Loucy (cell line): ENCODE measurements around the gene MED4.
A peak's percentile ranks its signal among the peaks of the same experiment; 100 is the strongest.

Source experiments
- CTCF ChIP-seq: fragments of 200-600 bp; sonication (generic); conservative IDR thresholded peaks from 2 replicates; pipeline ENCODE4 v1.5.1; 2014; ENCODE audit warnings: mild to moderate bottlenecking, antibody characterized with exemption, low read length
- EZH2phosphoT487 ChIP-seq: fragments of 200-600 bp; IDR thresholded peaks from 2 replicates; pipeline ENCODE4 v1.6.1; 2018; ENCODE audit warnings: antibody characterized with exemption, mild to moderate bottlenecking, moderate library complexity, borderline replicate concordance

GRCh38 chr13:48126944-48127830 lies 32.3 kb upstream of the MED4 start:
- TF ChIP-seq CTCF (peak; percentile 86), EZH2phosphoT487 (no peak)
